Measurements from ENCODE around the gene OSBP. TPM values are rescaled to one million over a fixed set of nuclear protein-coding genes. Genes with fewer than 3 reads are reported as not detected.

OSBP gene
- total and polyA plus RNA-seq, 2 donors (not counting 3 experiments of a cell fraction or from before 2014, with no cell fraction given), result 14.2 to 37.5 TPM

- Histone ChIP-seq H3K9me3 (replicated peaks; ENCODE audit: control insufficient read depth, insufficient read depth, low read length) (no peaks in the 10 kb centered on the region), H3K4me2 (ENCODE audit: insufficient read depth, low read length) (no peak overlapping the region), H4K20me1 (replicated peaks; ENCODE audit: control insufficient read depth, extremely low read depth, insufficient read depth, low read length) (no peaks in the 10 kb centered on the region), H3K36me3 (ENCODE audit: control insufficient read depth in 2 of 2, extremely low read depth in 1 of 2, insufficient read depth in 2 of 2, low read length in 2 of 2) (no peaks in the 10 kb centered on the region), H3K4me1 (ENCODE audit: control insufficient read depth, extremely low read depth, insufficient read depth, low read length) (peaks cover under 1% of the 10 kb centered on the region), H3K27ac (ENCODE audit: insufficient read depth, low read depth, low read length) (no peak overlapping the region), H3K9ac (replicated peaks; ENCODE audit: extremely low read depth, insufficient read depth, low read length) (no peak overlapping the region), H2AFZ (ENCODE audit: low read depth, low read length) (no peak overlapping the region), H3K79me2 (ENCODE audit: control insufficient read depth, insufficient read depth, low read length) (no peaks in the 10 kb centered on the region), H3K27me3 (ENCODE audit: control insufficient read depth in 2 of 2, insufficient read depth in 2 of 2, low read length in 2 of 2) (peaks cover 2 to 7% of the 10 kb centered on the region in 2 experiments), H3K4me3 (replicated peaks in 1 of 3; ENCODE audit: insufficient read depth in 1 of 3, low read depth in 1 of 3, low read length in 3 of 3) (no peak overlapping the region), H3K9me1 (replicated peaks; ENCODE audit: control insufficient read depth, extremely low read depth, insufficient read depth, low read length) (no peaks in the 10 kb centered on the region)
- ChIA-PET CTCF (no interaction called here), POLR2A (no interaction called here)
- intact Hi-C loops (cut with micrococcal nuclease) (no loop called here), dilution Hi-C loops (cut with MboI; ENCODE audit: extremely low pct_ligation_motif_present, low sequenced_read_pairs) (no loop called here)
- BruUV-seq (replicated peaks), result no TSS peak
- DNase-seq (ENCODE audit: low read depth, low spot score) (no peak), FAIRE-seq (no peak)
- no peak for TF ChIP-seq MAX (IDR thresholded peaks at IDR 0.05; ENCODE audit: insufficient read depth, insufficient read length)
- TF ChIP-seq GATA2 (IDR thresholded peaks at IDR 0.05; ENCODE audit: insufficient read depth, insufficient read length, low read depth, low read length), result no peak
- TF ChIP-seq JUN (IDR thresholded peaks at IDR 0.05; ENCODE audit: borderline replicate concordance, insufficient read depth, insufficient read length, low read depth), result no peak
- no peak for TF ChIP-seq FOS (IDR thresholded peaks at IDR 0.05; ENCODE audit: borderline replicate concordance, insufficient read depth, low read length)
- no peak for TF ChIP-seq EZH2 (IDR thresholded peaks at IDR 0.05; ENCODE audit: borderline replicate concordance, low read depth, low read length, severe bottlenecking)
- TF ChIP-seq, protein P1, sequence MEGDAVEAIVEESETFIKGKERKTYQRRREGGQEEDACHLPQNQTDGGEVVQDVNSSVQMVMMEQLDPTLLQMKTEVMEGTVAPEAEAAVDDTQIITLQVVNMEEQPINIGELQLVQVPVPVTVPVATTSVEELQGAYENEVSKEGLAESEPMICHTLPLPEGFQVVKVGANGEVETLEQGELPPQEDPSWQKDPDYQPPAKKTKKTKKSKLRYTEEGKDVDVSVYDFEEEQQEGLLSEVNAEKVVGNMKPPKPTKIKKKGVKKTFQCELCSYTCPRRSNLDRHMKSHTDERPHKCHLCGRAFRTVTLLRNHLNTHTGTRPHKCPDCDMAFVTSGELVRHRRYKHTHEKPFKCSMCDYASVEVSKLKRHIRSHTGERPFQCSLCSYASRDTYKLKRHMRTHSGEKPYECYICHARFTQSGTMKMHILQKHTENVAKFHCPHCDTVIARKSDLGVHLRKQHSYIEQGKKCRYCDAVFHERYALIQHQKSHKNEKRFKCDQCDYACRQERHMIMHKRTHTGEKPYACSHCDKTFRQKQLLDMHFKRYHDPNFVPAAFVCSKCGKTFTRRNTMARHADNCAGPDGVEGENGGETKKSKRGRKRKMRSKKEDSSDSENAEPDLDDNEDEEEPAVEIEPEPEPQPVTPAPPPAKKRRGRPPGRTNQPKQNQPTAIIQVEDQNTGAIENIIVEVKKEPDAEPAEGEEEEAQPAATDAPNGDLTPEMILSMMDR (IDR thresholded peaks at IDR 0.05; ENCODE audit: extremely low read depth in 1 of 2, insufficient read depth in 1 of 2, low read depth in 1 of 2, low read length in 2 of 2), result no peak
- TF ChIP-seq POLR2AphosphoS5 (IDR thresholded peaks at IDR 0.05; ENCODE audit: insufficient read depth, low read depth, low read length), result no peak
- no peak for TF ChIP-seq POLR2A (IDR thresholded peaks at IDR 0.05; ENCODE audit: low read depth, low read length)
These were observed 83.0 kb downstream of the OSBP start for GRCh38 chr11:59532620-59533019.
